Spinal cord (tissue), 10 donors: ENCODE data around the gene PRELID1. TPM values are rescaled to one million over a fixed set of nuclear protein-coding genes. Genes with fewer than 3 reads are reported as not detected.

Source experiments
- DNase-seq, 6 donors: peaks; one replicate each; pipeline versions ENCODE4 v3.0.0 to v3.0.0-alpha.2; 2013 to 2015; ENCODE audit warnings: low spot score in 6 of 6, low read depth in 4 of 6
- H3K27ac ChIP-seq: one replicate; pipeline ENCODE4 v1.5.1; 2013; ENCODE audit warnings: low read depth, low read length, control low read depth
- H3K27me3 ChIP-seq: one replicate; pipeline ENCODE4 v1.6.1; 2013; ENCODE audit warnings: low read length; ENCODE audit not compliant: control insufficient read depth, insufficient read depth
- H3K36me3 ChIP-seq: one replicate; pipeline ENCODE4 v1.6.1; 2013; ENCODE audit warnings: low read length; ENCODE audit not compliant: control insufficient read depth, insufficient read depth
- H3K4me1 ChIP-seq: one replicate; pipeline ENCODE4 v1.6.1; 2013; ENCODE audit warnings: low read length; ENCODE audit not compliant: control insufficient read depth, insufficient read depth
- H3K4me3 ChIP-seq: one replicate; pipeline ENCODE4 v1.5.1; 2013; ENCODE audit warnings: low read depth, low read length, control low read depth
- H3K9me3 ChIP-seq: one replicate; pipeline ENCODE4 v1.6.1; 2013; ENCODE audit warnings: low read length; ENCODE audit not compliant: control insufficient read depth, insufficient read depth
- WGBS: methylation state at CpG from one replicate; pipeline ENCODE4 v1.1.5; 2013; ENCODE audit warnings: missing lambda C conversion rate; ENCODE audit not compliant: insufficient coverage; 5-methylcytosine and 5-hydroxymethylcytosine counted together
- polyA plus RNA-seq, 2 donors: library from polyadenylated mRNA; unstranded; fragments of 120-200 nt; gene quantifications; one replicate each; pipeline ENCODE4 v1.2.1, GENCODE V29; 2013; ENCODE audit not compliant: insufficient read length in 2 of 2
- total RNA-seq, 2 donors: library from RNA; depleted of rRNA in 1 of 2; stranded (reverse); fragments of 120-200 nt in 1 of 2; fragments of >200 nt in 1 of 2; gene quantifications; one replicate each; pipeline versions ENCODE4 v1.2.3 to v1.2.4, GENCODE V29; 2013 to 2014
- donor health status: healthy.

PRELID1 gene
- total and polyA plus RNA-seq, 4 donors: 35.2 to 116 (median 108) TPM

GRCh38 chr5:177333420-177334154 is 30.0 kb downstream of the PRELID1 start:
- no peak overlapping the region for H3K4me3 ChIP-seq
- H3K27ac ChIP-seq: no peak overlapping the region
- no peaks in the 10 kb centered on the region for H3K4me1 ChIP-seq
- H3K9me3 ChIP-seq: no peaks in the 10 kb centered on the region
- peaks cover 94% of the 10 kb centered on the region for H3K36me3 ChIP-seq
- no peak for DNase-seq
- no peaks in the 10 kb centered on the region for H3K27me3 ChIP-seq
- WGBS: 91% methylated on average over 11 of the region's 16 CpGs

- Histone ChIP-seq H3K4me1 (no peaks in the 10 kb centered on the region), H3K4me3 (no peak overlapping the region), H3K27me3 (no peaks in the 10 kb centered on the region), H3K9me3 (no peaks in the 10 kb centered on the region), H3K36me3 (peaks cover 97% of the 10 kb centered on the region), H3K27ac (no peak overlapping the region)
- no peak for DNase-seq
- WGBS: 89% methylated on average over 14 of the region's 15 CpGs
Observed at GRCh38 chr5:177334155-177334551, 30.6 kb downstream of the PRELID1 start.

- H3K36me3 ChIP-seq: peaks cover 94% of the 10 kb centered on the region
- DNase-seq: no peak
- no peak overlapping the region for H3K27ac ChIP-seq
- 90% methylated on average over 20 of the region's 21 CpGs for WGBS
- H3K4me3 ChIP-seq: no peak overlapping the region
- no peaks in the 10 kb centered on the region for H3K27me3 ChIP-seq
- H3K4me1 ChIP-seq: no peaks in the 10 kb centered on the region
- H3K9me3 ChIP-seq: no peaks in the 10 kb centered on the region
Observed at GRCh38 chr5:177334781-177335700, 31.4 kb downstream of the PRELID1 start.

GRCh38 chr5:177335701-177336065 is 32.1 kb downstream of the PRELID1 start:
- Histone ChIP-seq H3K36me3 (peaks cover 88% of the 10 kb centered on the region), H3K27me3 (no peaks in the 10 kb centered on the region), H3K27ac (no peak overlapping the region), H3K4me3 (no peak overlapping the region), H3K9me3 (no peaks in the 10 kb centered on the region), H3K4me1 (no peaks in the 10 kb centered on the region)
- no peak for DNase-seq
- WGBS: 97% methylated on average over 7 of the region's 7 CpGs

GRCh38 chr5:177336112-177336511 is 32.5 kb downstream of the PRELID1 start:
- Histone ChIP-seq H3K9me3 (no peaks in the 10 kb centered on the region), H3K4me1 (no peaks in the 10 kb centered on the region), H3K27ac (no peak overlapping the region), H3K36me3 (peaks cover 83% of the 10 kb centered on the region), H3K4me3 (no peak overlapping the region), H3K27me3 (no peaks in the 10 kb centered on the region)
- WGBS: 69% methylated on average over 12 of the region's 12 CpGs
- no peak for DNase-seq

- peaks cover 76% of the 10 kb centered on the region for H3K36me3 ChIP-seq
- H3K9me3 ChIP-seq: no peaks in the 10 kb centered on the region
- no peak overlapping the region for H3K4me3 ChIP-seq
- WGBS: 94% methylated on average over 34 of the region's 36 CpGs
- H3K27me3 ChIP-seq: no peaks in the 10 kb centered on the region
- H3K27ac ChIP-seq: no peak overlapping the region
- no peaks in the 10 kb centered on the region for H3K4me1 ChIP-seq
- DNase-seq: no peak
Observed at GRCh38 chr5:177336603-177337494, 33.2 kb downstream of the PRELID1 start.

GRCh38 chr5:177338251-177339106 is 34.9 kb downstream of the PRELID1 start:
- Histone ChIP-seq H3K4me1 (no peaks in the 10 kb centered on the region), H3K9me3 (no peaks in the 10 kb centered on the region), H3K36me3 (peaks cover 66% of the 10 kb centered on the region), H3K27ac (no peak overlapping the region), H3K27me3 (no peaks in the 10 kb centered on the region), H3K4me3 (no peak overlapping the region)
- 87% methylated on average over 19 of the region's 22 CpGs for WGBS
- no peak for DNase-seq

- Histone ChIP-seq H3K4me3 (no peak overlapping the region), H3K27me3 (no peaks in the 10 kb centered on the region), H3K4me1 (no peaks in the 10 kb centered on the region), H3K9me3 (no peaks in the 10 kb centered on the region), H3K36me3 (peaks cover 62% of the 10 kb centered on the region), H3K27ac (no peak overlapping the region)
- WGBS: 89% methylated on average over 9 of the region's 11 CpGs
- DNase-seq: no peak
Observed at GRCh38 chr5:177339107-177339638, 35.6 kb downstream of the PRELID1 start.
